Psoas muscle (tissue), 8 donors: ENCODE measurements around the gene NAA50. TPM values are rescaled to one million over a fixed set of nuclear protein-coding genes. Genes with fewer than 3 reads are reported as not detected.

Source experiments
- ATAC-seq, 4 donors: fragments of 200-7000 bp; cut with Tn5 transposase; one replicate each; pipeline ENCODE4 v1.9.1; 2020; ENCODE audit warnings: moderate library complexity in 3 of 4, mild to moderate bottlenecking in 2 of 4
- DNase-seq, 2 donors: peaks; one replicate each; pipeline ENCODE4 v3.0.0-alpha.2; 2020
- H3K27ac ChIP-seq: fragments of 200-600 bp; one replicate; pipeline ENCODE4 v1.8.0; 2022
- H3K27me3 ChIP-seq, 3 donors: fragments of 200-600 bp in 1 of 3; one replicate each; pipeline versions ENCODE4 v1.6.1 to v1.8.0; 2013 to 2022; ENCODE audit warnings: low read length in 2 of 3, mild to moderate bottlenecking in 2 of 3, moderate library complexity in 1 of 3; ENCODE audit not compliant: insufficient read depth in 3 of 3
- H3K36me3 ChIP-seq, 2 donors: fragments of 200-600 bp in 1 of 2; one replicate each; pipeline versions ENCODE4 v1.6.1 to v1.8.0; 2013 to 2022; ENCODE audit warnings: low read depth in 1 of 2, mild to moderate bottlenecking in 1 of 2, moderate library complexity in 1 of 2; ENCODE audit not compliant: insufficient read depth in 1 of 2
- H3K4me1 ChIP-seq: fragments of 200-600 bp; one replicate; pipeline ENCODE4 v1.8.0; 2022
- H3K4me3 ChIP-seq: fragments of 200-600 bp; one replicate; pipeline ENCODE4 v1.8.0; 2022; ENCODE audit warnings: mild to moderate bottlenecking
- H3K9me3 ChIP-seq: fragments of 200-600 bp; one replicate; pipeline ENCODE4 v1.8.0; 2022
- CTCF ChIP-seq: fragments of 200-600 bp; IDR thresholded peaks from one replicate; pipeline ENCODE4 v1.8.0; 2022; ENCODE audit warnings: antibody characterized with exemption
- WGBS, 3 donors: extraction: QIAGEN DNeasy Blood & Tissue Kit; methylation state at CpG; one replicate each; pipeline versions ENCODE4 v1.1.6 to v1.1.7; 2013; 5-methylcytosine and 5-hydroxymethylcytosine counted together
- intact Hi-C, 2 donors: fragments of 100-400 bp; cut with DNase I; formaldehyde crosslinking; loops; one replicate each; pipeline versions ENCODE4 v1.11.0 to v1.14.2; 2022
- polyA plus RNA-seq, 3 donors: library from polyadenylated mRNA; stranded (reverse); fragments of 200-250 nt; gene quantifications; one replicate each; pipeline ENCODE4 v1.2.3, GENCODE V29; 2013
- total RNA-seq, 4 donors: library from RNA; stranded (reverse); fragmentation: NEBNext Ultra II Directional in 2 of 4; extraction: Animal tissue kit (Norgen Biotek cat#: 25700) in 2 of 4; gene quantifications; one replicate each; pipeline versions ENCODE4 v1.2.1 to v1.2.4, GENCODE V29; 2021 to 2023
- donor health status: healthy with polysubstance abuse.
- donor health status: DM: no; HTN: no; CAD: no; lungs with moderate emphysema.
- donor health status: Bipolar disorder and iron deficiency.
- donor health status: healthy.
- donor health status: DM: yes; HTN: yes; CAD: no.
- donor health status: DM: no; HTN: no; CAD: no.
- donor health status: DM: no; HTN: no; CAD: no.
- donor health status: DM: yes; HTN: yes; CAD: no.

The NAA50 gene
- total and polyA plus RNA-seq, 7 donors, result 144 to 495 (median 265) TPM

GRCh38 chr3:113695431-113695785 lies 50.6 kb downstream of the NAA50 start:
- H3K36me3 ChIP-seq, result no peaks in the 10 kb centered on the region
- peak overlapping the region; percentile 81 for H3K4me3 ChIP-seq
- H3K4me1 ChIP-seq, result peaks cover 58% of the 10 kb centered on the region
- peak overlapping the region; percentile 99 for H3K27ac ChIP-seq
- intact Hi-C loops, result loop anchor here in 1 of 2 donors (5.0 kb wide), 1 partner anchor 47 kb away; no protein-coding TSS in a partner anchor
- no peak for TF ChIP-seq CTCF
- ATAC-seq (no peak), DNase-seq (no peak)
- 9 to 13% (median 12%) methylated on average over 8 of the region's 8 CpGs for WGBS, 3 donors
- no peaks in the 10 kb centered on the region for H3K27me3 ChIP-seq
- no peaks in the 10 kb centered on the region for H3K9me3 ChIP-seq

GRCh38 chr3:113690482-113690881 lies 55.6 kb downstream of the NAA50 start:
- Histone ChIP-seq H3K9me3 (no peaks in the 10 kb centered on the region), H3K4me3 (no peak overlapping the region), H3K4me1 (peaks cover 70% of the 10 kb centered on the region), H3K27ac (no peak overlapping the region), H3K36me3 (peaks cover 0 to 7% of the 10 kb centered on the region in 2 donors), H3K27me3 (no peaks in the 10 kb centered on the region)
- WGBS, 3 donors, result 97 to 100% (median 99%) methylated on average over 3 of the region's 3 CpGs
- DNase-seq (no peak), ATAC-seq (no peak)
- intact Hi-C loops, result no loop called here
- no peak for TF ChIP-seq CTCF

GRCh38 chr3:113685956-113686721 lies 59.9 kb downstream of the NAA50 start:
- Histone ChIP-seq H3K4me1 (peaks cover 39% of the 10 kb centered on the region), H3K27ac (peak overlapping the region; percentile 69), H3K27me3 (no peaks in the 10 kb centered on the region), H3K9me3 (peaks cover 9% of the 10 kb centered on the region), H3K36me3 (peaks cover 0 to 7% of the 10 kb centered on the region in 2 donors), H3K4me3 (peak overlapping the region; percentile 18)
- ATAC-seq (peak; percentile 76 to 90 (median 89)), DNase-seq (no peak)
- intact Hi-C loops, result no loop called here
- 24 to 34% (median 27%) methylated on average over 2 of the region's 2 CpGs for WGBS, 3 donors
- TF ChIP-seq CTCF, result no peak

- ATAC-seq, result peak in 2 of 4 donors; percentile 31 to 32
- H3K9me3 ChIP-seq, result peaks cover 9% of the 10 kb centered on the region
- peaks cover 30% of the 10 kb centered on the region for H3K4me1 ChIP-seq
- H3K4me3 ChIP-seq, result no peak overlapping the region
- WGBS, 3 donors, result 70 to 94% (median 78%) methylated on average over 5 of the region's 5 CpGs
- H3K36me3 ChIP-seq, result peaks cover 0 to 7% of the 10 kb centered on the region in 2 donors
- intact Hi-C loops, result no loop called here
- H3K27me3 ChIP-seq, result no peaks in the 10 kb centered on the region
- DNase-seq, result no peak
- TF ChIP-seq CTCF, result no peak
- H3K27ac ChIP-seq, result peak overlapping the region; percentile 69
Observed at GRCh38 chr3:113685124-113685523, 60.9 kb downstream of the NAA50 start.
